Liver (tissue), 9 donors: ENCODE measurements around the gene BSPRY. TPM values are rescaled to one million over a fixed set of nuclear protein-coding genes. Genes with fewer than 3 reads are reported as not detected.

Experiments used
- DNase-seq: peaks from one replicate; pipeline ENCODE4 v3.0.0-alpha.2; 2017; ENCODE audit warnings: low spot score
- H3K27ac ChIP-seq, 2 donors: one replicate each; pipeline ENCODE4 v1.7.0; 2013; ENCODE audit warnings: inconsistent platforms in 2 of 2, low read length in 2 of 2, control low read depth in 1 of 2, low read depth in 1 of 2, mild to moderate bottlenecking in 1 of 2
- H3K27me3 ChIP-seq, 4 donors: one replicate each; pipeline versions ENCODE4 v1.6.1 to v1.7.0; 2013; ENCODE audit warnings: low read length in 3 of 4, inconsistent platforms in 1 of 4, mild to moderate bottlenecking in 1 of 4, moderate library complexity in 1 of 4; ENCODE audit not compliant: control insufficient read depth in 4 of 4, insufficient read depth in 4 of 4
- H3K36me3 ChIP-seq, 4 donors: one replicate each; pipeline versions ENCODE4 v1.6.1 to v1.7.0; 2013; ENCODE audit warnings: low read length in 3 of 4, mild to moderate bottlenecking in 3 of 4, low read depth in 1 of 4, moderate library complexity in 1 of 4; ENCODE audit not compliant: control insufficient read depth in 4 of 4, insufficient read depth in 3 of 4
- H3K4me1 ChIP-seq, 4 donors: one replicate each; pipeline versions ENCODE4 v1.6.1 to v1.7.0; 2013; ENCODE audit warnings: low read length in 3 of 4, mild to moderate bottlenecking in 3 of 4, moderate library complexity in 1 of 4; ENCODE audit not compliant: control insufficient read depth in 4 of 4, insufficient read depth in 4 of 4
- H3K4me3 ChIP-seq, 3 donors: one replicate each; pipeline versions ENCODE4 v1.6.1 to v1.7.0; 2013; ENCODE audit warnings: low read length in 3 of 3, control low read depth in 1 of 3, low read depth in 1 of 3, mild to moderate bottlenecking in 1 of 3
- H3K9ac ChIP-seq, 2 donors: one replicate each; pipeline ENCODE4 v1.7.0; 2013; ENCODE audit warnings: low read length in 2 of 2, mild to moderate bottlenecking in 2 of 2, moderate library complexity in 2 of 2, control low read depth in 1 of 2, low read depth in 1 of 2
- H3K9me3 ChIP-seq, 4 donors: one replicate each; pipeline versions ENCODE4 v1.6.1 to v1.7.0; 2013; ENCODE audit warnings: low read length in 3 of 4; ENCODE audit not compliant: control insufficient read depth in 4 of 4
- ATF3 ChIP-seq: IDR thresholded peaks from 2 replicates; pipeline ENCODE4 v1.6.1; 2016; ENCODE audit warnings: antibody characterized with exemption
- CTCF ChIP-seq: fragments of 150-350 bp; IDR thresholded peaks from 2 replicates; pipeline ENCODE4 v1.5.1; 2017; ENCODE audit warnings: improper control_type of control experiment, low read depth, low read length; ENCODE audit not compliant: missing input control
- FOXA1 ChIP-seq: IDR thresholded peaks from 2 replicates; pipeline ENCODE4 v1.6.1; 2016; ENCODE audit warnings: antibody characterized with exemption
- FOXA2 ChIP-seq: IDR thresholded peaks from 2 replicates; pipeline ENCODE4 v1.6.1; 2016; ENCODE audit warnings: antibody characterized with exemption
- GABPA ChIP-seq, 2 donors: IDR thresholded peaks in 1 of 2; conservative IDR thresholded peaks in 1 of 2; 2 replicates each; pipeline ENCODE4 v1.6.1; 2016; ENCODE audit warnings: antibody characterized with exemption in 2 of 2, mild to moderate bottlenecking in 1 of 2, moderate library complexity in 1 of 2
- HNF4A ChIP-seq, 2 donors: conservative IDR thresholded peaks; 2 replicates each; pipeline ENCODE4 v1.6.1; 2016; ENCODE audit warnings: antibody characterized with exemption in 2 of 2, mild to moderate bottlenecking in 2 of 2
- HNF4G ChIP-seq: IDR thresholded peaks from 2 replicates; pipeline ENCODE4 v1.6.1; 2016; ENCODE audit warnings: antibody characterized with exemption
- JUND ChIP-seq, 2 donors: IDR thresholded peaks; 2 replicates each; pipeline ENCODE4 v1.6.1; 2016; ENCODE audit warnings: antibody characterized with exemption in 2 of 2
- MAX ChIP-seq: IDR thresholded peaks from 2 replicates; pipeline ENCODE4 v1.6.1; 2016; ENCODE audit warnings: antibody characterized with exemption
- NR2F2 ChIP-seq: IDR thresholded peaks from 2 replicates; pipeline ENCODE4 v1.6.1; 2016; ENCODE audit warnings: antibody characterized with exemption
- RAD21 ChIP-seq, 2 donors: IDR thresholded peaks; 2 replicates each; pipeline ENCODE4 v1.6.1; 2016; ENCODE audit warnings: antibody characterized with exemption in 2 of 2, mild to moderate bottlenecking in 2 of 2
- RXRA ChIP-seq, 2 donors: IDR thresholded peaks; 2 replicates each; pipeline ENCODE4 v1.6.1; 2017 to 2018; ENCODE audit warnings: antibody characterized with exemption in 2 of 2, mild to moderate bottlenecking in 1 of 2
- SP1 ChIP-seq: IDR thresholded peaks from 2 replicates; pipeline ENCODE4 v1.6.1; 2018; ENCODE audit warnings: antibody characterized with exemption, mild to moderate bottlenecking
- TAF1 ChIP-seq: conservative IDR thresholded peaks from 2 replicates; pipeline ENCODE4 v1.6.1; 2016; ENCODE audit warnings: antibody characterized with exemption, mild to moderate bottlenecking
- YY1 ChIP-seq: IDR thresholded peaks from 2 replicates; pipeline ENCODE4 v1.6.1; 2016; ENCODE audit warnings: antibody characterized with exemption, mild to moderate bottlenecking
- ZBTB33 ChIP-seq: IDR thresholded peaks from 2 replicates; pipeline ENCODE4 v1.6.1; 2016; ENCODE audit warnings: antibody characterized with exemption
- WGBS: extraction: QIAGEN DNeasy Blood & Tissue Kit; methylation state at CpG from one replicate; pipeline ENCODE4 v1.1.7; 2013; 5-methylcytosine and 5-hydroxymethylcytosine counted together
- polyA plus RNA-seq, 2 donors: library from polyadenylated mRNA; stranded (reverse) in 1 of 2; unstranded in 1 of 2; fragments of 200-250 nt in 1 of 2; fragments of >200 nt in 1 of 2; fragmentation: Nextera tagmentation in 1 of 2; extraction: Ambion mirVana in 1 of 2; gene quantifications; one replicate each; pipeline versions ENCODE4 v1.2.1 to v1.2.3, GENCODE V29; 2013 to 2015
- total RNA-seq, 2 donors: library from RNA; depleted of rRNA; stranded (reverse); fragments of >200 nt; gene quantifications; one replicate each; pipeline ENCODE4 v1.2.3, GENCODE V29; 2014
- donor health status: healthy.
- donor health status: healthy.
- donor health status: healthy.
- donor health status: healthy.
- donor health status: healthy.

BSPRY gene
- total and polyA plus RNA-seq, 4 donors, result 0.31 to 2.3 (median 0.65) TPM

- H3K9me3 ChIP-seq, result no peaks in the 10 kb centered on the region
- H3K27ac ChIP-seq, result peak overlapping the region in 1 of 2 donors; percentile 29
- no peak overlapping the region for H3K4me3 ChIP-seq
- H3K27me3 ChIP-seq, result no peaks in the 10 kb centered on the region
- peaks cover 8 to 30% (median 19%) of the 10 kb centered on the region in 4 donors for H3K36me3 ChIP-seq
- TF ChIP-seq MAX (no peak), FOXA1 (no peak), CTCF (no peak), RXRA (IDR thresholded peaks at IDR 0.05) (no peak), NR2F2 (no peak), FOXA2 (no peak), YY1 (no peak), ATF3 (no peak), RAD21 (IDR thresholded peaks at IDR 0.05) (no peak), HNF4A (conservative IDR thresholded peaks at IDR 0.05) (no peak), ZBTB33 (no peak), HNF4G (no peak), GABPA (IDR thresholded peaks at IDR 0.05 in 1 of 2, conservative IDR thresholded peaks at IDR 0.05 in 1 of 2) (no peak)
- H3K9ac ChIP-seq, result no peak overlapping the region
- H3K4me1 ChIP-seq, result peaks cover 32 to 89% (median 70%) of the 10 kb centered on the region in 4 donors
- WGBS, result 90% methylated on average over 7 of the region's 7 CpGs
- DNase-seq, result no peak
These were observed 43.9 kb downstream of the BSPRY start for GRCh38 chr9:113393281-113393680.

GRCh38 chr9:113395000-113395861, 45.9 kb downstream of the BSPRY start:
- WGBS, result 75% methylated on average over 9 of the region's 9 CpGs
- Histone ChIP-seq H3K4me3 (peak overlapping the region in 1 of 3 donors; percentile 10), H3K36me3 (peaks cover 3 to 27% (median 15%) of the 10 kb centered on the region in 4 donors), H3K9ac (no peak overlapping the region), H3K4me1 (peaks cover 20 to 90% (median 69%) of the 10 kb centered on the region in 4 donors), H3K27ac (peak overlapping the region; percentile 68 to 82), H3K27me3 (no peaks in the 10 kb centered on the region), H3K9me3 (no peaks in the 10 kb centered on the region)
- no peak for DNase-seq
- peak; percentile 72 for TF ChIP-seq FOXA2
- TF ChIP-seq RXRA (IDR thresholded peaks at IDR 0.05), result peak; percentile 76 to 97
- TF ChIP-seq YY1, result peak; percentile 64
- TF ChIP-seq JUND (IDR thresholded peaks at IDR 0.05), result peak; percentile 40 to 96
- no peak for TF ChIP-seq TAF1
- peak; percentile 88 for TF ChIP-seq SP1
- peak; percentile 81 for TF ChIP-seq MAX
- no peak for TF ChIP-seq NR2F2
- no peak for TF ChIP-seq GABPA (IDR thresholded peaks at IDR 0.05 in 1 of 2, conservative IDR thresholded peaks at IDR 0.05 in 1 of 2)
- peak; percentile 73 for TF ChIP-seq ZBTB33
- TF ChIP-seq RAD21 (IDR thresholded peaks at IDR 0.05), result peak; percentile 47 to 54
- TF ChIP-seq ATF3, result peak; percentile 61
- peak; percentile 97 to 99 for TF ChIP-seq HNF4A (conservative IDR thresholded peaks at IDR 0.05)
- TF ChIP-seq CTCF, result no peak
